Ecto neural progenitor cell (in vitro differentiated cells): Measurements from ENCODE around the gene TICAM2.
"Not testable (repeated sequence)": the region's sequence is repeated elsewhere in the genome, so short reads cannot be mapped to it uniquely, and the experiment has no call there.

Source experiments
- DNase-seq: peaks from one replicate; pipeline ENCODE4 v3.0.0-alpha.2; 2018; ENCODE audit warnings: low spot score

The TICAM2 gene, protein sequence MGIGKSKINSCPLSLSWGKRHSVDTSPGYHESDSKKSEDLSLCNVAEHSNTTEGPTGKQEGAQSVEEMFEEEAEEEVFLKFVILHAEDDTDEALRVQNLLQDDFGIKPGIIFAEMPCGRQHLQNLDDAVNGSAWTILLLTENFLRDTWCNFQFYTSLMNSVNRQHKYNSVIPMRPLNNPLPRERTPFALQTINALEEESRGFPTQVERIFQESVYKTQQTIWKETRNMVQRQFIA

DNA sequence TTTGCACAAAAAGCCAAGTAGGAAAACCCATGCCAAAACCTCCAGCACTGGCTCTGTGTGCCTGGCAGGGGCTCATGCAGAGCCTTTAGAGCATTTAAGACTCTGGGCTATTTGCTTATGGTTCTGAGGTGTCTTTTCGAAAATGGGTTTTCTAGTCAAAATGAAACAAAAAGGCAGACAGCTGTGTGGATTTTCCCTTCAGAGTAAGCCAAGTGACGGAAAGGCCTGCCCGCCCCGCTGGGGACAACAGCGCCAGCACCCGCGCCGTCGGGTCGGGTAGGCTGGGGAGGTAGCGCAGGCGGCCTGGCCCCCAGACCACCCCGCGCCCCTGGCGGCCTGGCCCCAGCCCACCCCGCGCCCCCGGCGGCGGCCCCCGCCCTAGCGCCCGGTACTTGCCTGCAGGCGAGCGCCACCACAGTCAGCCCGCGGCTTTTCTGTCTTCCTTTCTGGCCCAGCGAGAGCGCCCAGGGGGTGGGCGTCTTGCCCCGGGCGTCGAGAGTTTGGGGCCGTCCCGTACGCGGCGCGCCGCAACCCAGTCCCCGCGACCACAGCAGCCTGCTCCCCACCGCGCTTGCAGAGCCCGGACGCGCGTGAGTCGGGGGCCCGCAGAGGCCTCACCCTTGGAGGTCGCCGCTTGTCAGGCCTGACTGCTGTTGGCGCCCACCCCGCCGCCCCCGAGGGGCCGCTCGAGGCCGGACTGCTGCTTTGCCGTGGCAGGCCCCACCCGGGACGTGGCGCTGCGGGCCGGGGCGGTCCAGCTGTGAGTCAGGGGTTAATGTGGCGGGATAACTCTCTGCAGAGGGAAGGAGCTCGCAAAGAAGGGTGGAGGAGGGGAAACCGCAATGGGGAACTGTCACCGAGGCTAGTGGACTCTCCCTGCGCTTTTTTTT, at the start of gene TICAM2:
TICAM2 (minus strand) TSS at position 779 of the 890 bp plus-strand sequence. CDS start 21,223 bp downstream, outside the sequence.
- DNase-seq: peak; percentile 81

DNA sequence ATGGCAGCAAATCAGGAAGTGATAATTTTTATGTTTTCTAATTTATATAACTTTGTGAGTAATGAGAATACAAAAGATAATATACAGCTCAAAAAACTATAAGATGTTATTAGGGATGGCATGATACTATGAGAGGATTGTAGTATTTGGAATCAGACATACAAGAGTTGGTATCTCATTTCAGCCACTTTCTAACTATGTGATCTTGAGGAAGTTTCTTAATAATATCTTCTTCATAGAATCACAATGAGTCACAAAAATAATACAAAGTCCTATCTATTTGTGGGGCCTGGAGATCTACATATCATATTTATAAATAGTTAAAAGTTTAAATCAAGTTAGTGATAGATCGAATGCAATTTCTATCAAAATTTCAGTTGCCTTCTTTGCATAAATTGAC, 47.3 kb upstream of the TICAM2 start:
- DNase-seq: no peak

DNA sequence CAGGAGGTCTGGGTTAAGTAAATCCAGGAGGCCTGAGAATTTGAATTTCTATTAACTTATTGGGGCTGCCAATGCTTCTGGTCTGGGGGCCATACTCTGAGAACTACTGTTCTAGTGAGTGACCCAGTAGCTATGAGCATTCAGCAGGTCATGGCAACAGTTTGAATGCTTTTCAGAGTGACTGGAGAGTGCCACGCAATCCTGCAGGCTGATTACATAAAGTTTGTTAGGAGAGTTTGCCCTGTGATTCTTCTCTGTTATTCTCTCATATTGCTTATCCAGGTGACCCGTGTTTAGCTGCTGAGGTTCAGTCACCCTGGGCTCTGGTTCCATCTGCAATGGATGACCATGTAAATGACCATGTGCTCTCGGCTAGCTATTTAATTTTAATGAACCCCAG, 45.8 kb upstream of the TICAM2 start:
- no peak for DNase-seq

DNA sequence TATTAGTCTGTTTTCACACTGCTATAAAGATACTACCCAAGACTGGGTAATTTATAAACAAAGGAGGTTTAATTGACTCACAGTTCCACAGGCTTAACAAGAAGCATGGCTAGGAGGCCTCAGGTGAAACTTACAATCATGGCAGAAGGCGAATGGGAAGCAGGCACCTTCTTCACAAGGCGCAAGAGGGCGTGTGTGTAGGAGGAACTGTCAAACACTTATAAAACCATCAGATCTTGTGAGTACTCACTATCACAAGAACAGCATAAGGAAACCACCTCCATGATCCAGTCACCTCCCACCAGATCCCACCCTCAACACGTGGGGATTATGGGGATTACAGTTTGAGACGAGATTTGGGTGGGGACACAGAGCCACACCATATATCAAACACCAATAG, 43.1 kb upstream of the TICAM2 start:
- DNase-seq: not testable (repeated sequence)

DNA sequence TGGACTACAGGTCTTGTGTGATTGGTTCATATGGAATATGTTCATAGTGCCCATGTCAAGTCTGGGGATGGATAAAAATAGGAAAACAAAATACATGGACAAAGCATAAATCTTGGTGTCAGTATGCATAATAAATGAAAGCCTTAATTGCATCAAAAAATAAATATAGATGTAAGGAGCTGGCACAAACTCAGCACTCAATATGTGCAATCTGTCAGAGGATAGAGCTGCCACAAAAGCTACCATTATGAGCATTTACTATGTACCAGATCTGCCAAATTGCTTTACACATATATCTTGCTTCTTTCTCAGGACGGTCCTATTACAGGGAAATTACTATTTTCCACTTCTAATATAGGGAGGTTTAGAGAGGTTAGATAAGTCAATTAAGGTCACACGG, 41.8 kb upstream of the TICAM2 start:
- no peak for DNase-seq

DNA sequence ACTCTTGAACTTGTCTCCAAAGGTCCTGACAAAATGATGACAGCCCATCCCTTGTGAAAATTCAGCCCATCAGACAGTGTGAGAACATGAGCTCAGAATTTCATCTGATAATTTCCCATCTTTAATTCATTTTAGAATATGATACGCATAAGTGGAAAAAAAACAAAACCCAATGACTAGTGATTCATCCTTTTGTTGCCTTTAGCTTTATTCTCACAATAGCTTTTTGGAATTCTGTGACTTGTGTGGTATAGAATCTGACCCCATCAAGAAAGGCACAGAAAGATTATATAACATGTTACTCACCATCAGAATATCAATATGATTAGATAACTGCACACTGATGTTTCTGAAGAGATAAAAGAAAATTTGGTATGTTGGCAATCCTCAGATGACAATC, 39.7 kb upstream of the TICAM2 start:
- no peak for DNase-seq

DNA sequence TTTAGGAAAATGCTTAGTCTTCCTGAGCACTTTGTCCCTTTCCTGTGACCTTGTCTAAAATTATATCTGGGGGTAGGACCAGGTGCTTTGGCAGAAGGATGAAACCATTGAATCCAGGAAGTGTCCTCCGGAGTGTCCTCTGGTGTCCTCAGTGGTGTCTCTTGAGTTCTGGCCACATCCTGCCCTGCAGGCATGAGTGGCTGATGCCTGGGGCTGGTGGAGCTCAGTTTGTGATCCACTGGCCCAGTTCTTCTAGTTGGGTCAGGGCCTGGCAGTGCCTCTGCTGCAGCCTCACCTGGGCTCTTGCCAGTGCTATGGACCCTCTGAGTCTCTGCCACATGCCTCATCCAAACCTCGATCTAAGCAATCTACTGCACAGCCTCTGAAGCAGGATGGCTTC, 38.0 kb upstream of the TICAM2 start:
- no peak for DNase-seq

DNA sequence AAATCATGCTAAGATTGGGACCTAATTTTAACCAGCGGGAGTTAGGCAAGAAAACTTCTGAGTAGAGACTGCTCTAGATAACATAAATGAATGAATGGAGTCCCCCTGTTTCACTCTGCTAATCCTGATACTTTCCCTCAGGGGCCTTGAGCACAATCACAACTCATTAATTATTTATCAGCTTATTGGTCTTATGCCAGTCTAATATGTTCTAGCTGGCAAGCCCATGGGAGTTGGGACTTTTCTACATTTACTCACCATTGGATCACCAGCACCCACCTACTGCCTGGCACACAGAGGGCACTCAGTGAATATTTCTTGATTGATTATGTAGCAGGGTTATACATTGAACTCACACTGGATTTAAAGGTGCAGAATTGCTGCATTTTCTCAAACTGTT, 37.1 kb upstream of the TICAM2 start:
- no peak for DNase-seq

DNA sequence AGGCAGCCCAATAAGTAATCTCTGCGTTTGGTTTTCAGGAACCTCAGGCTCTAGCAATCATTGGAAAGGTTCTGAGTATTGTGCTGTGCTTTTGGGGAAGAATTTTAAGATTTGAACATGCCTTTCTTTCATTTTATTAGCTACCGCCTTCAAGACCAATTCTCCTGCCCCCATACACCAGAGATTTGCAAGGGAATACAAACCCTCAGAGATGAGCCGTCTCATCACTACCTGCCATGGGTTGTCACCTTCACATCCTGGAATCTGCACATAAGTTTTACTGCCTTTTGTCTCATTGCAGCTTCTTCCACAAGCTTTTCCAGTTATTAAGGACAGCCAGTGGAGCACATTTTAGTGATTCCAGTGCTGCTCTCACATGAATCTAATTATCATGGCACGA, 35.2 kb upstream of the TICAM2 start:
- DNase-seq: no peak

DNA sequence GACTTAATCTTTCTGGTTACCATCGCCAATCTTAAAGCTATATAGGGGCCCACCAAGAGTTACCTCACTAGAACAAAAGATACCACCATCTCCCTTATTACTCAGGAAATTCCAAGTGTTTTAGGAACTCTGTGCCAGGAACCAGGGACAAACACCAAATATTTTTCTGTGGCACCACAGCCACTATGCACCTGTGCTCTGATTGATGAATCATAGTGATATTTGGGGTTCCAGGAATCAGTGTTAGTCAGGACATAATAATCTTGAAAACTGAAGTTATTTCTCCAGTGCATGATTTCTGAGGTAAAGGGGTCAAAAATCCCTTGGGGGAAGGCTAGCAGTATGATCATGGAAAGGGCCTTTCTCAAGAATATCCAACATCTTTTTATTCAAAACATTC, 33.7 kb upstream of the TICAM2 start:
- no peak for DNase-seq

DNA sequence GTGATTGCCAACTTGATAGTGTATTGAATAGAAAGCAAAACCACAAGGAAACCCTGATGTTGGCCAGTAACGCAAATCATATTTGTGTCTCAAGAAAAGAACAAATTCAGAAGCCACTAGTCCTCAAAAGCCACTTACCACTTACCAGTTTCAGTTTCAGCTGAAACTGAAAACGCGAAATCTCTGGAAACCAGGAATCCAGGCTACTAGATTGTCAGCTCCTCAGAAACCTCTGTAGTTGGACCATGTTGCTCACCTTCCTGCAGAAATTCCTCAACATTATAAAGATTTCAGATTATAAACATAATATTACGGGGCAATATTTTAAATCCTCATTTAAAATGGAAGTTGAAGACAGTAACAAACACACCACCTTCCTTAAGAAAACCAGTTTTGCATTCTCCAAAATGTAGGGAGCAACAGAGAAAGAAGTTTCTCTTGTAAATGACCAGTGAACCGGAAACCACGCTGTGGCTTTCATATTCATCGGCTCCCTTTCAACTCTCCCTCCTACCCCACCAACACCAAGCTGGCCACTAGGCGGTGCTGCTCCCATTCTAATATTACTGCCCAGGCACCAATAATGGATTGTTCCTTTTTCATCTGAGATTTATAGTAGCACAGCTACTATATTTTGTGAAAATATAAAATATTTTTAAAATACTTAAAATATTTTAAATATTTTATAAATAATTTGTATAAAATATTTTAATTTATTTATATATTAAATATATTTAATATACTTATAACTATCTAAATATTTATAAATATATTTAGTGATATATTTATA, 32.3 kb upstream of the TICAM2 start:
- peak; percentile 85 for DNase-seq

DNA sequence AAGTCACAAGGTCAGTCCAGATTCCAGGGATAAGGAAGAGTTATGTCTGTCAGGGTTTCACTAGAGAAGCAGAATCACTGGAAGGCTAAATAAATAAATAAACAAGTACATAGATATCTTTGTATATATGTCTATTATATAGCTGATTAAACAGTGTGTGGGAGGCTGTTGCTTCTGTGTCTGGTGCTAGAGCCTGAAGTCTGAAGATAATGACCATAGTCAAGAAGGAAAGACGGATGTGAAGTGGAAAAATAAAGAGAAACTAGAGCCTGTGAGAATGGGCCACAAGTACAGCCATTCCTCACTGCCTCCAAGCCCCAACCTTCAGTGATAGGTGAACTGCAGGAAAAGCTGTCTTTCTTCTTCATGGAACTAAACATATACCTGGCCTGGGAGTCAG, 27.6 kb upstream of the TICAM2 start:
- DNase-seq: no peak

DNA sequence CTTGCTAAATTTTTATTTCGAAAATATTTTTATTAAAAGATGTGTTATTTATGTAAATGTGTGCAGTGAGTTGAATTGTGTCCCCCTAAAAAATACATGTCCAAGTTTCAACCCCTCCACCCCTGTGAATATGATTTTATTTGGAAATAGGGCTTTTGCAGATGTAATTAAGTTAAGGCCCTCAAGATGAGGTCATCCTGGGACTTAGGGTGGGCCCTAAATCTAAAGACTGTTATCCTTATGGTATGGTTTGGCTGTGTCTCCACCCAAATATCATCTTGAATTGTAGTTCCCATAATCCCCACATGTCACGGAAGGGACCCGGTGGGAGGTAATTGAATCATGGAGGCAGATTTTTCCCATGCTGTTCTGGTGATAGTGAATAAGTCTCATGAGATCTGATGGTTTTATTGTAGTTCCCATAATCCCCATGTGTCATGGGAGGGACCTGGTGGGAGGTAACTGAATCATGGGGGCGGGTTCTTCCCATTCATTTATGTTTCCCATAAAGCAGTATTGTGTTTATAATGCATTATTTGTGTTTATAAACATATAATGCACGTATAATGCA, 25.1 kb upstream of the TICAM2 start:
- no peak for DNase-seq

DNA sequence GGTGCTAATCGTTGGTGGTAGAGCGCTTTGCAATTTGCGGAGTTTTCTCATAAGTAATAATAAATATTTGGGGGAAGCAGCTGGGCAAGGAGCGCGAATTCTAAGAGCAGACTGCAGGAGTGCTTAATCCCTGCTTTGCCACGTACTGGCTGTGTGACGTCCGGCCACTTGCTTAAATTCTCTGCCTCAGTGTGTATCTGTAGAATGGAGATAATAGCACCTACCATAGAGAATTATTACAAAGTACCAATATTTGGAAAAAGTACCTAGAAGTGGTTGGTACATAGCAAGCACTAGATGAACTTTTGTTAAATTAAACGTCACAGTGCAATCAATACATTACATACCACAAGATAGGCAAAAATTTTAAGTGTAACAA, 24.2 kb upstream of the TICAM2 start:
- no peak for DNase-seq

DNA sequence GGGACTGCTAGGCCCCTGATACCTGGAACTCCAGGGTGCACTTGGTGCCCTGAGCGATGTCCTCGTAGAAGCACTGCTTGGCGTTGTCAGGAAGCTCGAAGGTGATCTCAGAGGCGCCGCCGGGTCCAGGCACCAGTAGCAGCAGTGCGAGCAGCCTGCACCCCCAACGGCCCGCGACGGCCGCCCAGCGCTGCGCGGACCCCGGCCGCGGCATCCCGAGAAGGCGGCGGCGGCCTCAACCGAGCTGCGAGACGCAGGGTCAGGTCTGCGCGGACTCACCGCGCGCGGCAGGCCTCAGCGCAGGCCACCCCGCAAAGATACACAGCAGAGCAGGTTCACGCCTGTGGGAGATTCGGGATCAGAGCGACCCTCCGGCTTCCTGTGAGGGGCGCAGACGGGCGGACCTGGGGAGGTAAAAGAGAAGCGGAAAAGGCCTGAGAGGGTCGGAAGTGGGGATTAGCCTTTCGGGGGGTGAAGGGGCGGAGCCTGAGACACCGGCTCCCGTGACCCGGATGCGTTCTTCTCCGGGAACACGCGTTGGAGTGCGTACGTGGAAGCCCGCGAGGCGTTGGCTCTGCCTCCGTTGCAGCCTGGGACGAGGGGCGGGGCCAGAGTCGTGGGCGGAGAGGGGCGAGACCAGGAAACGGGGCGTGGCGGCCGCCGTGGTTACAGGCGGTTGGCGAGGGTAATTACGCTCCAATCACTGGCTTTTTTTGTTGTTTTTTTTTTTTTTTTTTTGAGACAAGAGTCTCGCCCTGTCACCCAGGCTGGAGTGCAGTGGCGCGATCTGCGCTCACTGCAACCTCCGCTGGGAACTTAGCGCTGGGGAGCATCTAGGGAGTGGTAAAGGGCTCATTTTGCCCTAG, 23.5 kb upstream of the TICAM2 start, which contains the start of gene TMED7:
TMED7 (minus strand) TSS at position 458 of the 866 bp plus-strand sequence; CDS start at position 214, 244 bp downstream.
- peak; percentile 97 for DNase-seq

DNA sequence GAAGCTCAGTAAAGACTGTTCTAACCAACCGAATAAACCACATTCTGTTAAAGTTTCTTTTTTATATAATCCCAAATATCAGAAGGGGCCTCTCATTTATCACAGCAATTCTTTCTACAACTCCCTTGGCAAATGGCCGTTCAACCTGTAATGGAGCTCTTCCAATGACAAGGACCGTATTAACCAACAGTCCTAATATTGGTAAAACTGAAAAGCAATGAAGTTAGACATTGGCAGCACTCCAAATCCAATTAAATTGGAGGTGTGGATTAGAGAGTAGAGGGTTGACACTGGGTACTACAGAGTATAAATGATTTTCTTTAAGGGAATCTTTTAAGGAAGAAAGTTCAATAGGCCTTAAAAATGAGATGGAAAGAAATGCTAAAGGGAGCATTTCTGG, 22.7 kb upstream of the TICAM2 start:
- no peak for DNase-seq

DNA sequence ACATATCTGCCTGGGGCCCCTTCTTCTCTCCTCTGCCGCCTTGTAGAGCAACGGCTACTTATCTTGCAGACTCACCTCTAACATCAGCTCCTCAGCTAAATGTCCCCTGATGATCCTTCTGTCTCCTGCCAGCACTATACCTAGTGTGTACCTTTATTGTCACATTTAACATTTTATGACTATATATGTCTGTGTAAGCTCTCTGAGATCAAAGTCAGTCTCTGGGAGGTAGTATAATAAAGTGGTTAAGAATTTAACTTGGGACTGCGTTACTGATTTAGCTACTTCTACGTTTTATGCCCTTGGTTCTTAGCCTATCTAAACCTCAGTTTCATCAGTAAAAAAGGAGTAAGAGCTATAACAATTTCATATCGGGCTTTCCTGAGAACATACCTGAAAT, 21.4 kb upstream of the TICAM2 start:
- DNase-seq: no peak

DNA sequence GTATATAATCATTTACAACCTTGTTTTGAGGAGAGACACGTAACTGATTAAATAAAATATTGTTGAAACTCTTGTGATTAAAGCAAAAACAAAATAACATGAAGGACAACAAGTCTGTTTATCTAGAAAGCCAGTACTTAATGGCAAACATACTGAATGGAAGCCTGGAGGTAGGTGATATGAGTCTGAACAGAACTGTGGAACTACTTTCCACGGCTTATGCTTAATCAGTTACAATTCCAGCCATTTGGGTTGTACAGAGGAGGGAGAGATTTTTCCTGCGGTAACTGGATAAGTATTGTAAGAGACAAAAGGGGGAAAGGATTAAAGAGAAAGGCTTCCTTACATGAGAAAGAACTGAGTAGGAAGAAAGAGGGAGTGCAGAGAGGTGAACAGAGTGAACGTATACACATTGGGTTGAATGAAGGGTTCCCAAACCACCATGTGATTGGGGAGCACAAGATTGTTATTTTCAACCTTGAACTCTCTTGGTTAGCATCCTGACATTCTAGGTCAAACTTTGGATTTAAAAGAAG, 19.2 kb upstream of the TICAM2 start:
- DNase-seq: no peak

DNA sequence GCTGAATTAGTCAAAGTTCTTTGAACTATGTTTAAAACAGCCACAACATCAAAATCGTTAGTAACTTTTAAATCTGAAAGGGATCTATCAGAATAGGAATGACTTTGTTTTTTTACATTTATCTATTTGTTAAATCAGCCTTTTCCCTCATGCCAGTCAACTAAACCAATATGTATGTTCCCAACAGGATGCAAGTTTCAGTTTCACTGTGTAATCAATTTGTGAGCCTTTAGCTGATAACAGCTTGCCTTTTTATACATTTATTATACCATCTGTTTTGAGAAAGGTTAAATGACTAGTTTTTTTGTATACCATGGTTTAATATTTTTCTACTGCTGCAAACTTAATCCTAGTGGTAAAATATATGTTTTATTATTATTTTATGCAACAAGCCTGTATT, 14.6 kb upstream of the TICAM2 start:
- no peak for DNase-seq

DNA sequence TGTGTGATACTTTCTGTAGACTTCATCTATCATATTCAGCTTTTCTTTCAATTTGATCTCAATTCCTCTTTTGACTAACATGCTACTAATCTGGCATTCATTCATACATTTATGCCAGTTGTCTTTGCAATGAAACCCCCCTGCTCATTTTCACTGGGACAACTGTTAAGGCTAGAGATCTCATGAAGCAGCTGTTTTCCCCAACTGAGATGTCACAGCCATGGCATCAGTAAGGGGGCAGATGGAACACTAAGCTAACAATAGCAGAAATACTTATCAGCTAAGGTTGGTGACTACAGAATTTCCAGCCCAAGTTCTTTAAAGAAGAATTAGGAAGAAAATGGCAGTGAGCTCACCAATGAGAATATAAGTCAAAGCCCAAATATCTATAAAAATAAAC, 14.2 kb upstream of the TICAM2 start:
- no peak for DNase-seq

DNA sequence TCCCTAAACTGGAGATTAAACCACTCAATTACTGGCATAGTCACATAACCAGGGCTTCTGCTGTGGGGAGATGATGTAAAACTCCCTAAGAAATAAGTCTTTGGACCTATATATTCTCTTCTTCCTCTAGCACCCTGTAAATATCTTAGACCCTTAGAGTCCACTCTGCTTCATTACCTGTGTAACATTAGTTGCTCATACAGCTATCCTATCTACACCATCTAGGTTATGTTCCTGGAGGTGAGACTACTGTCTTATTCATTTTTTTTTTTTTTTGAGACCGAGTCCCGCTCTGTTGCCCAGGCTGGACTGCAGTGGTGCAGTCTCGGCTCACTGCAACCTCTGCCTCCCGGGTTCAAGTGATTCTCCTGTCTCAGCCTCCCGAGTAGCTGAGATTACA, 9.6 kb upstream of the TICAM2 start:
- no peak for DNase-seq
